Aorta (tissue), 5 donors: ENCODE data around the gene COG5. TPM values are rescaled to one million over a fixed set of nuclear protein-coding genes. Genes with fewer than 3 reads are reported as not detected.

Experiments
- ATAC-seq: fragments of 200-7000 bp; cut with Tn5 transposase; one replicate; pipeline ENCODE4 v1.9.1; 2022; ENCODE audit warnings: moderate library complexity; ENCODE audit not compliant: low FRiP score
- DNase-seq, 2 donors: peaks; one replicate each; pipeline ENCODE4 v3.0.0-alpha.2; 2020
- H3K27ac ChIP-seq, 2 donors: one replicate each; pipeline ENCODE4 v1.5.1; 2013; ENCODE audit warnings: low read length in 2 of 2, mild to moderate bottlenecking in 2 of 2, moderate library complexity in 2 of 2, control low read depth in 1 of 2, inconsistent platforms in 1 of 2, low read depth in 1 of 2
- H3K27me3 ChIP-seq, 2 donors: one replicate each; pipeline ENCODE4 v1.6.1; 2013; ENCODE audit warnings: control low read depth in 1 of 2, low read length in 1 of 2, mild to moderate bottlenecking in 1 of 2, moderate library complexity in 1 of 2; ENCODE audit not compliant: insufficient read depth in 2 of 2, control insufficient read depth in 1 of 2
- H3K36me3 ChIP-seq, 2 donors: one replicate each; pipeline ENCODE4 v1.6.1; 2013; ENCODE audit warnings: control low read depth in 1 of 2, low read length in 1 of 2, mild to moderate bottlenecking in 1 of 2; ENCODE audit not compliant: insufficient read depth in 2 of 2, control insufficient read depth in 1 of 2
- H3K4me1 ChIP-seq, 2 donors: one replicate each; pipeline ENCODE4 v1.6.1; 2013; ENCODE audit warnings: low read length in 2 of 2, control low read depth in 1 of 2, mild to moderate bottlenecking in 1 of 2, moderate library complexity in 1 of 2; ENCODE audit not compliant: insufficient read depth in 2 of 2, control insufficient read depth in 1 of 2
- H3K4me3 ChIP-seq, 2 donors: one replicate each; pipeline ENCODE4 v1.5.1; 2013; ENCODE audit warnings: low read length in 2 of 2, control low read depth in 1 of 2, mild to moderate bottlenecking in 1 of 2
- H3K9me3 ChIP-seq: one replicate; pipeline ENCODE4 v1.6.1; 2013; ENCODE audit warnings: mild to moderate bottlenecking, low read length; ENCODE audit not compliant: control insufficient read depth
- WGBS, 2 donors: extraction: QIAGEN DNeasy Blood & Tissue Kit; methylation state at CpG; one replicate each; pipeline ENCODE4 v1.1.7; 2013; 5-methylcytosine and 5-hydroxymethylcytosine counted together
- intact Hi-C, 2 donors: fragments of 100-400 bp; cut with DNase I; formaldehyde crosslinking; loops; one replicate each; pipeline versions ENCODE4 v1.14.2 to v1.15.0; 2022
- long read RNA-seq, 2 donors: library from polyadenylated mRNA; unstranded; transcript quantifications; one replicate each; pipeline ENCODE4 v2.0.0, GENCODE V29; 2020 to 2021
- polyA plus RNA-seq, 2 donors: library from polyadenylated mRNA; stranded (reverse); fragments of 200-250 nt; gene quantifications; one replicate each; pipeline ENCODE4 v1.2.3, GENCODE V29; 2013
- total RNA-seq, 2 donors: library from RNA; stranded (reverse); fragmentation: NEBNext Ultra II Directional; extraction: Animal tissue kit (Norgen Biotek cat#: 25700); gene quantifications; one replicate each; pipeline ENCODE4 v1.2.1, GENCODE V29; 2021
- donor health status: healthy with polysubstance abuse.
- donor health status: Bipolar disorder and iron deficiency.
- donor health status: DM: no; HTN: no; CAD: no.
- donor health status: DM: no; HTN: no; CAD: no.
- donor health status: DM: yes; HTN: yes; CAD: no.

COG5 gene
- total RNA-seq = 10 to 100 TPM; 55.9 to 58.2 TPM
- 10 to 100 TPM in 1 of 2 donors, 1 to 10 TPM in 1; 8.6 to 10.8 TPM for polyA plus RNA-seq
- long read RNA-seq, donor 1, full-length matches to known transcripts = 29 of 63 reads
- long read RNA-seq, donor 1, partial matches to known transcripts = 13 of 63 reads
- long read RNA-seq, donor 1, other reads (novel, unspliced or antisense) = 21 of 63 reads
- long read RNA-seq, donor 2, full-length matches to known transcripts = 16 of 55 reads
- long read RNA-seq, donor 2, partial matches to known transcripts = 6 of 55 reads
- long read RNA-seq, donor 2, other reads (novel, unspliced or antisense) = 33 of 55 reads

DNA sequence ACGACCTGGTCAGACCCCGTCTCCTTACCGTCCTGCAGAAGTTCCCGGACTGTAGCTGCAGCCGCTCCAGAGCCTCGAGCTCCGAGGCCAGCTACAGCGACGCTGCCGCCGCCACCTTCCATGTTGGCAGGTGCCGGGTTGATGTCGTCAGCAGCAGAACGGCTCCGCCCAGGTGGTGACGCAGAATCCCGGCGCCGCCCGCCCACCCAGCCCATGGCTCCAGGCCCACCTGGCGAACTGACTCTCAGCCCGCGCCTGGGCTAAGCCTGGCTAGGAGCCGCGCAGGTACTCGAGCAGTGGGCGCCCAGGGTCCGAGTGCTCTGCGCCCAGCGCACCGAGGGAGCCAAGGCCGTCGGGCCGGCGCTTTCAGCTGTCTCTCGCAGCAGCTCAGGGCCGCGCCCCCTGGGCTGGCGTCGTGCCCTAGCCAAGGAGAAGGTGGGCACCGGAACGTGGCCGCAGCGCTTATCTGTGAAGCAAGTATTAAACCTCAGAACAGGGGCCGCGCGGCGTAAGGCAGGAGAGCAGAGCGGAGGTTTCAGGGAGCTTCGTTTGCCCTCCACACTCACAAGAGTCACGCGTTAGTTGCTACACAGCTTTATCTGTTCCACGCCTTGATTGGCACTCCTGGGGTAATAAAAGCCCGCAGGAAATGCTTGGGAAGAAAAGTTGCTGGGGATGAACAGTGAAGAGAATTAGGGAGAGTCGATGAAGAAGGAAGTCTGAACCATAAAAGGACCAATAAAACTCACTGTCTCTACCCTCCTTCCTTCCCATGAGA is at the start of gene COG5, which contains the start of gene DUS4L:
TSS of gene COG5 (minus strand) at position 146 of the 778 bp plus-strand sequence. CDS start at position 122, 24 bp downstream.
TSS of gene DUS4L (plus strand) at position 197 of the 778 bp plus-strand sequence. CDS start 3,100 bp downstream, outside the sequence.
- H3K4me3 ChIP-seq = peak within 1 kb of the TSS; percentile 29 to 81
- H3K27me3 ChIP-seq = no peaks in the 10 kb centered on the region
- ATAC-seq = peak; percentile 96
- intact Hi-C loops = loop anchor here in 1 of 2 donors (5.0 to 10.0 kb wide), 3 partner anchors 33 to 369 kb away; no protein-coding TSS in a partner anchor
- H3K36me3 ChIP-seq = no peaks in the 10 kb centered on the region
- WGBS, 2 donors = 0 to 1% methylated on average over 45 to 55 of the region's 55 CpGs
- peaks cover 0 to 3% of the 10 kb centered on the region in 2 donors for H3K4me1 ChIP-seq
- no peaks in the 10 kb centered on the region for H3K9me3 ChIP-seq
- peak; percentile 88 to 95 for DNase-seq
- H3K27ac ChIP-seq = peak within 1 kb of the TSS; percentile 64 to 69

DNA sequence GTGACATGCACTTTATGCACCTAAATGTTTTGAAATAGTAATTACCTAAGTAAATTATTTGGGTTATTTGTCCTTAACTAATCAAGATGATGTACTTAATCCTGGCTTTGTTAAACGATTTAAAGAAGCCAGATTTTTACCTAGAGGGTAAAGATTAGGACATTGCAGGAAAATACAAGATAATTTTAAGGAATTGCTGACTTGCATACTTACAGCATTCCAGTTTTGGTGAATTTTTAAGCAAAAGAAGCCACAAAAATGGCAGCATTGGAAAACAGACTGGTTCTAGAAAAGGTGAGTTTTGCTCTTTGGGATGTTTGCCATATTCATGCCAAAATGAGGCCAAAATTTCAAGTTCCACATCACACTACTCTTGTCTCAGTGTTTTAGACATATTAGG is 49.7 kb upstream of the COG5 start:
- Histone ChIP-seq H3K27me3 (no peaks in the 10 kb centered on the region), H3K9me3 (no peaks in the 10 kb centered on the region), H3K36me3 (peaks cover 4 to 6% of the 10 kb centered on the region in 2 donors), H3K4me1 (peaks cover 5 to 6% of the 10 kb centered on the region in 2 donors), H3K4me3 (no peak overlapping the region), H3K27ac (no peak overlapping the region)
- intact Hi-C loops = no loop called here
- ATAC-seq (no peak), DNase-seq (no peak)
- 88 to 90% methylated on average over 1 of the region's 1 CpG for WGBS, 2 donors

DNA sequence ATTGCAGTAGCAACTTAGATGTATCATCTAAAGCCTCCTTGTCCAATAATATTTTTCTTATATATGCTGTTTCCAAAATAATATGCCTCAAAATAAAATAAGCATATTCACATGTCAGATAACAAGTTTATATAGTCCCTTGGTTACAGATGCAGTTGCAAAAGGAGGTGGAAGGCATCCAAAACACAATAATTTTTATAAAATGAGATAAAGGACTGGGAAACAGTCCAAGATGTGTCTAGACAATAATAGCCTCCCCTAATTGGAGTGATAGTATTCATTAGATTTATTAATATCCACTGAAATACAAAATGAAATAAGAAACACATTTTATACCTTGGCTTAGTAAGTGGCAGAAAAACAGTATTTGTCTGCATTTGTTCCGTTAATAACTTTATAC is 46.6 kb upstream of the COG5 start:
- no peak for DNase-seq
- no peaks in the 10 kb centered on the region for H3K27me3 ChIP-seq
- H3K27ac ChIP-seq = peak overlapping the region in 1 of 2 donors; percentile 43
- H3K4me3 ChIP-seq = no peak overlapping the region
- no peak for ATAC-seq
- peaks cover 5 to 6% of the 10 kb centered on the region in 2 donors for H3K4me1 ChIP-seq
- 13 to 24% methylated on average over 1 of the region's 1 CpG for WGBS, 2 donors
- H3K36me3 ChIP-seq = peaks cover 3 to 4% of the 10 kb centered on the region in 2 donors
- intact Hi-C loops = no loop called here
- H3K9me3 ChIP-seq = no peaks in the 10 kb centered on the region

DNA sequence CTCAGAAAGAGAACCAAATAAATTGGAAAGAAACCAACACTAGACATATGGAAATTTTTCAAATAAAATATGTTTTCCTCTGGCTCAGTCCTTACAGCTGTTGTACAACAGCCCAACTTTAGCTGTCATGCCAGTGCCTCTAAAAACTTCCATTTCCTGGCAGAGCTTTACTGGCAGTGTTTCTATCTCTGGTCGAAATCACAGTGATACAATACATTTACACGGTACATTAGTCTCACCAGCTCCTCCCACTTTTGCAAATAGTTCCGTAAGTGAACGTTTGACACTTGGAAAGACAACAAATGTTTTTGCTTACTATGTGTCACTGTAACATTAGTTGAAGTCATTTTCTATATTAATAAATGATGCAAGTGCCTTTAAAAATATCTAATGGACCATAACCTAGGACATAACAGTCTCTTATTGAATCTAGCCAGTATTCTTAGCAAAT is 46.1 kb upstream of the COG5 start:
- no peak for DNase-seq
- peaks cover 3 to 4% of the 10 kb centered on the region in 2 donors for H3K36me3 ChIP-seq
- 3 to 6% methylated on average over 4 of the region's 4 CpGs for WGBS, 2 donors
- no peaks in the 10 kb centered on the region for H3K27me3 ChIP-seq
- H3K4me3 ChIP-seq = no peak overlapping the region
- intact Hi-C loops = no loop called here
- no peaks in the 10 kb centered on the region for H3K9me3 ChIP-seq
- H3K27ac ChIP-seq = peak overlapping the region; percentile 43 to 59
- H3K4me1 ChIP-seq = peaks cover 5 to 6% of the 10 kb centered on the region in 2 donors
- ATAC-seq = peak; percentile 54

DNA sequence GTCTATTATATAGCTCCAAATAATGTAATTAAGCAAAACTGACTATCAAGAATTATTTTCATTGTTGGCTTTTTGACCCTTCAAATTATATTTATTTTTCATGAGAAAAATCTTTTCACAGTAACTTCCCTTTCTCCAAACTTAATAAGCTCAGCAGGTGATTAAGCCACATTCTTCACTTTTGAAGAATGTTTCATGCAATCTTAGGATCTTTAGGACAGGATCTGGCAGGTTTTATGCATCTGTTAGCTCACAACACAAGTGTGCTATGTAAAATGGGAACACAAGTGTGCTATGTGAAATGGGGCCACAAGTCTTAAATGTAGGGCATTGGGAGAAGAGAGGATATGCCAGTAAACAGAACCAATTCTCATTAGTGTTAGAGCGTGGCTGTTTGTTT is 42.6 kb upstream of the COG5 start:
- Histone ChIP-seq H3K36me3 (no peaks in the 10 kb centered on the region), H3K4me1 (peaks cover 5 to 6% of the 10 kb centered on the region in 2 donors), H3K9me3 (no peaks in the 10 kb centered on the region), H3K27ac (no peak overlapping the region), H3K4me3 (no peak overlapping the region), H3K27me3 (no peaks in the 10 kb centered on the region)
- no peak for ATAC-seq
- no peak for DNase-seq
- intact Hi-C loops = no loop called here
- WGBS, 2 donors = 94% methylated on average over 1 of the region's 1 CpG

DNA sequence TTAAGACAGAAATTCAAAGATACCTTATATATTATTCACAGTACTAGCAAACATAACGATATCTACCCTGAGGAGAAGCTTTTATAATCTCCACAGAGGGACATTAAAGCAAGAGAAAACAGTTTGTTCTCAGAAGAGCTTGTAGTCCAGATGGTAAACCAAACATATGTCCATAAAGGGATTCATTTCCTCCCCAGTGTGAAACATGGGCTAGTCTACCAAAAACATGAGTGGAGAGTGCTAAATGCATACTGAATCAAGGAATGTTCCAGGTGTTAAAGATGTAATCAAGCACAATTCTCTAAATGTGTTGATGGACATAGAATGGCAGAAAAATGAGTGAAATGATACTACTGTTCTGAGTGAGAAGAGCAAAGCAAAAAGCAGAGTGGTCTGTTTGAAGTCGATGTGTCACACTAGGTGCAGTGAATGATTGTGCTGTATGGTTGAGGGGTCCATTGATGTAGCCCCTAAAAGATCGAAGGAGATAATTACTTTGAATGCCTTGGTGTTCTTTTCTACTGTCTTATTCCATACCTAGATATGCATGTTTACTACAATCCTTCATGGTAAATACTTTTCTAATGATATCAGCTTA is 41.6 kb upstream of the COG5 start:
- Histone ChIP-seq H3K4me1 (peaks cover 5 to 6% of the 10 kb centered on the region in 2 donors), H3K27me3 (no peaks in the 10 kb centered on the region), H3K27ac (no peak overlapping the region), H3K9me3 (no peaks in the 10 kb centered on the region), H3K4me3 (no peak overlapping the region), H3K36me3 (no peaks in the 10 kb centered on the region)
- WGBS, 2 donors = 90 to 95% methylated on average over 3 of the region's 3 CpGs
- DNase-seq (no peak), ATAC-seq (no peak)
- intact Hi-C loops = no loop called here

DNA sequence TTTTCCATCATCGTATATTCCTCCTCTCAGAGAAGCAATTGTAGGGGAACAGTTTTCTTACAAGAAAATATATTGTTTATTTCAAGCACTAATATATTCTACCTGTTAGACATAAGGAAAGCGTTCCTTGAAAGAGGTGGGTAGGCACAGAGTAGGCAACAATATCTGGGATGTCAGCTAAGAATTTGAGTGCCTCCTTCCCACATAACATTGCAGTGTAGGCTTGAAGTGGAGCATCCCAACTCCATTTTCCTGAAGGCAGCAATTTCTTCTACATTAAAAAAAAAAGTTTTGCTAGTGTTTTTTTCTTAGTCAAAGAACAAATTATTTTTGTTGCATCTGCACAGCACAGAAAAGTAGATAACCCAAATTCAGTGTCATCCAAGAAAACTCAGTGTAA is 37.1 kb upstream of the COG5 start:
- Histone ChIP-seq H3K9me3 (no peaks in the 10 kb centered on the region), H3K27me3 (no peaks in the 10 kb centered on the region), H3K27ac (no peak overlapping the region), H3K4me1 (peaks cover 0 to 4% of the 10 kb centered on the region in 2 donors), H3K36me3 (no peaks in the 10 kb centered on the region), H3K4me3 (no peak overlapping the region)
- ATAC-seq (no peak), DNase-seq (no peak)
- 41 to 44% methylated on average over 2 of the region's 2 CpGs for WGBS, 2 donors
- intact Hi-C loops = no loop called here

DNA sequence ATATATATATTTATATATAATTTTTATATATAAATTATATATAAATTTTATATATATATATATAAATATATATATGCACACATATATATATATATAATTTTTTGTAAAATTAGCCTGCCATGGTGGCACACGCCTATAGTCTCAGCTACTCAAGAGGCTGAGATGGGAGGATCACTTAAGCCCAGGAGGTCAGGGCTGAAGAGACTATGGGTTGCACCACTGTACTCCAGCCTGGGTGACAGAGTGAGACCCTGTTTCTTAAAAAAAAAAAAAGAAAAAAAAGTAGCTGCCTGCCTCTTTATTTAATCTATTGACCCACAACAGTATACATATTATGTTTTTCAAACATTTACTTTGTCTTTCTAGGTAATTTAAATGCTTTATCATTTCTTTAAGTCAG is 35.5 kb upstream of the COG5 start:
- ATAC-seq = no peak
- no peak overlapping the region for H3K4me3 ChIP-seq
- DNase-seq = no peak
- H3K27me3 ChIP-seq = no peaks in the 10 kb centered on the region
- no peaks in the 10 kb centered on the region for H3K36me3 ChIP-seq
- 96 to 100% methylated on average over 1 of the region's 1 CpG for WGBS, 2 donors
- intact Hi-C loops = loop anchor here in 1 of 2 donors (5.0 to 10.0 kb wide), 2 partner anchors 37 to 214 kb away; partner anchors contain the start of genes COG5 and DUS4L
- no peak overlapping the region for H3K27ac ChIP-seq
- H3K4me1 ChIP-seq = peaks cover 0 to 7% of the 10 kb centered on the region in 2 donors
- H3K9me3 ChIP-seq = no peaks in the 10 kb centered on the region
